IPS-NIHi11 (cell line): Measurements from ENCODE around the gene ERG28.
"Not testable (repeated sequence)": the region's sequence is repeated elsewhere in the genome, so short reads cannot be mapped to it uniquely, and the experiment has no call there.

Experiments
- DNase-seq: peaks from one replicate; pipeline ENCODE4 v3.0.0; 2012; ENCODE audit warnings: mixed read lengths, low spot score

ERG28 gene, protein sequence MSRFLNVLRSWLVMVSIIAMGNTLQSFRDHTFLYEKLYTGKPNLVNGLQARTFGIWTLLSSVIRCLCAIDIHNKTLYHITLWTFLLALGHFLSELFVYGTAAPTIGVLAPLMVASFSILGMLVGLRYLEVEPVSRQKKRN

GRCh38 chr14:75660630-75661498 is at the start of gene ERG28, which contains the start of gene TTLL5:
Gene ERG28, minus strand, starts transcription at chr14:75660876. Its CDS starts 3,374 bp downstream, at chr14:75657502.
Gene TTLL5, plus strand, starts transcription at chr14:75661246. Its CDS starts 1,904 bp downstream, at chr14:75663150.
- DNase-seq, result peak; percentile 99

DNA sequence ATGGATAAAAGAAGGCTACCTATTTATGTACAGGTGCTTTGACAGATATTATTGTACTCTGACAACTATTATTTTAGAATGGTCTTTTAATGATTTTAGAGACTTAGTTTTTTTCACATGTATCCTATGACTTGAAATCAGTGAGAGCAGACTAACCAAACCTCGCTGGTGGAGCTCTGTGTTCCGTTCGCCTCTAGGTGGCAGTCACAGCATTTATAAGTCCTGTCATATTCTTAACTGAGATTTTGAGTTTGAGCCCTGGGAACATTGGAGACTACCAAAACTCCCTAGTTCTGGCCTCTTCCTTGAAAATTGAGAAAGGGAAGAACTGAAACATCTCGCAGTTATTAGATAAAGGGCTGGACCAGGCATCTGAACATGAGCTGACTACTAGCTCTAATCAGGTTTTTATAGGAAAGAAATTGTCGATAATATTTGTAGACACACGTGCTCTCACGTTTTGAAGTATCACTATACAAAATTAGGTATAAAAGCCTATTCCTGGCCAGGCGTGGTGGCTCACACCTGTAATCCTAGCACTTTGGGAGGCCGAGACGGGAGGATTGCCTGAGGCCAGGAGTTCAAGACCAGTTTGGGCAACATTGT is 48.6 kb upstream of the ERG28 start:
- peak; percentile 71 for DNase-seq

GRCh38 chr14:75705014-75705413 is 44.3 kb upstream of the ERG28 start:
- no peak for DNase-seq

- DNase-seq, result no peak
Measured at GRCh38 chr14:75703467-75703866, 42.8 kb upstream of the ERG28 start.

DNA sequence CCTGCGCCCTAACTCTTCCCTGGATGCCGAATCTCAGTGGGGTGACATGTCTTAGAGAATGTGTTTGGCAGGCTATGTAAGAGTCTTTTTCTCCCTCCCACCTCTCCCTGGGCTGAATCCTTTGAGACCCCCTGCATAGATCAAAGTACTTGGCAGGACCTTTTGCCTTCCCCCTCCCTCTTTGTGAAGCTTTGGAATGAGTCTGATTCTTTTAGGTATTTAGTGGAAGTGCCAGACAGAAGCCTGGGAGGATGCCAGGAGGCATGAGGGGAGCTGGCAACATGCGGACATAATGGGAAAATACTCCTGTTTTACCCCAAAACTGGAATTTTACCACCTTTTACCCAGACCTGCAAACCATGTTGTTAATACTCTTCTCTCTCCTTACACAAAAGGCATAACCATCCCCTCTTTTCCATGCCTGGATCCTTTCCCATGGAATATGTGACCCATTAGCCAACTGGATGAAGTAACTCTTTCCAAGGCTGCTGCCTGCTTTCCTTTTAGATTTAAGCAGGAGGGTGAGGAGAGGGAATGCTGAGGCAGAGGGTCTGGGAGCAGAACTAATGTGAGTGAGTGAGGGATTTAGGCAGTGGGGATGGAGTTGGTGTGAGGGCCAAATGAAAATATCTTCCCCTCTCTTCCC is 42.1 kb upstream of the ERG28 start:
- peak; percentile 11 for DNase-seq

DNA sequence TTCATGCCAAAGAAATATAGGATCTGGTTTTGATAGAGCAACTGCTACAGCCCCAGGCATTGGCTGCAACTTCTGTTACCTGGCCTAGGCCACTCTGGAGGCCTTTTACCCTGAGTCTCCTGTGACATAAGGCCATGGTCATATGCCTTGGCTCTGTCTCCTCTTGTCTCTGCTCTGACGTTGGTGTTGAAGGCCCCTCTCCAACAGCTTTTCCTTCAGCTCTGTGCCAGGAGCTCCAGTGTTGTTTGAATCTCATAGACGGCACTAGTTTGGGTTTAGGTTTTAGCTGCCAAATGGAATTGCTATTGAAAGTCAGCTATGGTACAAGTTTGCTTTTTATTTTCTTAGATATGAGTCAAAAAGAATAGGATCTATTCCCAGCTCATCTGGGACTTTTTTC is 41.4 kb upstream of the ERG28 start:
- no peak for DNase-seq

GRCh38 chr14:75700295-75700694 is 39.6 kb upstream of the ERG28 start:
- no peak for DNase-seq

DNA sequence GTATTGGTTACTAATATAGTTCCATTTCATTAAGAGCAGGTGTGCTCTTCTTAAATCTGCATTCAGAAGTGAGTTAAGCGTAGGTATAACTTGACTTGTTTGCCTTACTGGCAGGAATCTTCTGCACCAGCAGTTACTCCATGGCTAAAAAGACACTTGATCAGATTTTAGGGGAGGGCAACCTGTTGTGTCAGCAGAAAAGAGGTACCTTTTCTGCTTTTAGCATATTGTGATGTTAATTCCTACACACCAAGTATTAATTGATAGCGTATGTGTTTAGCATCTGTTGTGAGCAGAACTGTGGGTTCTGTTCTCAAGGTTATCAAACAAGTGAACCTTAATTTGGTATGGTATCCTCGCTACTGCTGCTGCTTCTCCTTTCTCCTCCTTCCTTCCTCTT is 38.7 kb upstream of the ERG28 start:
- no peak for DNase-seq

DNA sequence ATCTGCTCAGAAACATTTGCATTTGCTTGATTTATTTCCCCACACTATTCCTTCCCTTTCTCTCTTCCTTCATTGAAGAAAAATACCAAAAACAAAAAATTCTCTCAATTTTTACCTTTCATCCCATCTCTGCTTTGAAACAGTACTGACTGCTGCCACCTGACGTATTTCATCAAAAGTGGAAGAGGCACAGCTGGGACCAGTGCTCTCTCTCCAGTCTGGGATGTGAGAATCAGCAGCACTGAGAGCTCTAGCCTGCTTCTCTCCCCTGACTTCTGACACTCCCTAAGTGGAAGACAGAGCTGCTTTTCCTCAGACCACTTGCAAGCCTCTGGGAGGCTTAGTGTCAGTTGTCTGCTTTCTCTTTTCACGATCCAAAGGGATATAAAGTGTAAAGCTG is 37.2 kb upstream of the ERG28 start:
- DNase-seq, result no peak

DNA sequence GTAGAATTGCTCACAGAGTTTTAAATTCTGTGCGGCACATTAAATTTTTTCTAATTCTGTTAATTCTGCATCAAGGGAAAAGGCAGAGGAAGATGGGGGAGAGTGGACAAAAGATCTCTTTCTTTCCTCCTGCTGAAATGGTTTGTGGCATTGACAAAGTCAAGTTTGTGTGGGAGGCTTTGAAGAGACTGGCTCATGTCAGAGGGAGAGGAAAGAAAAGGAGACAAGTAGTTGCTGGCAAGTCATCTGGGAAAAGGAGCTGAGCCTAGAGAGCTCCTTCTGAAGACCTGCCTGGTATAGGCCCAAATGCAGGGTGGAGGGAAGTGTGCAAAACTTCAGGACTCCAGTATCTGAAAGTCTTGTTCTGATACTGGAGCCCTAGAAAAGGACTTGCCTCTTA is 36.7 kb upstream of the ERG28 start:
- DNase-seq, result no peak

DNA sequence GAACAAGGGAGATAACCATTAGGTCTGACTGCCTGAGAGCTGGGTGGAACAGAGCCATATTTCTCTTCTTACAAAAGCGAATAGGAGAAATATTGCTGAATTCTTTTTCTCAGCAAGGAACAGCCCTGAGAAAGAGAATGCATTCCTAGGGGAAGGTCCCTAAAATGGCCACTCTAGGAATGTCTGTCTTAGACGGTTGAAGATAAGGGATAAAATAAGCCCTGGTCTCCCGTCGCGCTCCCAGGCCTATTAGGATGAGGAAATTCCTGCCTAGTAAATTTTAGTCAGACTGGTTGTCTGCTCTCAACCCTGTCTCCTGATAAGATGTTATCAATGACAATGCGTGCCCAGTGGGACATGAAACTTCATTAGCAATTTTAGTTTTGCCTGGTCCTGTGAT is 34.3 kb upstream of the ERG28 start:
- not testable (repeated sequence) for DNase-seq

- DNase-seq, result no peak
Measured at GRCh38 chr14:75690010-75690409, 29.3 kb upstream of the ERG28 start.

DNA sequence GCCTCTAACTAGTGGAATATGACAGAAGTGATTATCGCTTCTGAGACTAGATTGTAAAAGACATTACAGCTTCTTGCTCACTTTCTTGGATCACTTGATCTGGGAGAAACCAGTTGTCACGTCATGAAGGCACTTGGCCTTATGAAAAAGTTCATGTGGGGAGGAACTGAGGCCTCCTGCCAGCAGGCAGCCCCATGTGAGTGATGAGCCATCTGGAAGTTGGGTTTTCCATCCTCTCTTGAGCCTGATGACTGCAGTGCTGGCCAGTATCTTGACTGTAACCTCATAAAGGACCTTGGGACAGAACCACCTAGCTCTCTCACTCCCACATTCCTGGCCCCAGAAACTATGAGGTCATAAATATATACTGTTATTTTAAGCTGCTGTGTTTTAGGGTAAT is 28.3 kb upstream of the ERG28 start:
- no peak for DNase-seq

DNA sequence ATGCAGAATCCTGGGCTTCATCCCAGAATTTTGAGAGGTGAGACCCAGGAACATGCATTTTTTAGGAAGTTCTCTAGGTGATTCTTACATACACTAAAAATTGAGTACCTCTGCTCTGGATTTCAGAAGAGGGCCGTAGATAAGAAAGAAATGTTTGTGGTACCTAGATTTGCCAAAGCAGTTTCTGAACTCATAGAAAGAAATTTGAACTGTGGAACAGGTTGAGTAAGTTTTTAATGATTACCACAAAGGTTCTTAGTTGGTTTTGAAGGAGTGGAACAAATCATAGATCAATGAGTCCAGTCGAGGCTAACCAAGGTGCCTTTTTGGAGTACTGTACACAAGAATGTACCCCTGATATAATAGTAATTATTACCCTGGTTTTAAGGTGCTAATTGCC is 25.2 kb upstream of the ERG28 start:
- DNase-seq, result no peak

DNA sequence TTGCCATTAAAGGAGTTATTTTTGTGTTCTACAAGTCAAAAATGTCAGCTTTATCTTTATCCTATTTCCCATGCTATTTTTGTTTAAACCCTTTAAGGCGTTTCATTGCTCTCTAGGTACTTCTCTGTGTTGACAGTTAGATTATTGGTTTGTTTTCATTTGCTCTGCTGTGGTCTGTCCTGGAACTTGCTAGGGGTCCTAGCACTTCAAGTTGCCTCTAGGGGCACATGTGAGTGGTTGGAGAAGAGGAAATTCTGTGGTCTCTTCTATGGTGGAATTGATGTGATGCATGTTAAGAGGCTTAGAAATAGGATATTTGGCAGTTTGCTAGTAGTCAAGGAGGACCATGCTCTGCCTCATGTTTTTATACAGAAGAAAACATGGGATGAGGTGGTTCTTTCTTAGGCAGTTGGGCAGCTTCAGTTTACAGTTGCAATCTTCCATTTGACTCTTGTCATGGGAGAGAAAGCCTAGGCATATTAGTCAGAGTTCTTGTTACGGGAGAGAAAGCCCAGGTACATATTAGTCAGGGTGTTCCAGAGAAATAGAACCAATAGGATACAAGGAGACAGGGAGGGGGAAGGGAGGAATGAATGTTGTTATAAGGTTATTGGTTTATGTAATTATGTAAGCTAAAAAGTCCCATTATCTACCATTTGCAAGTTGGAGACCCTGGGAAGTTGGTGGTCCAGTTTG is 14.7 kb upstream of the ERG28 start:
- DNase-seq, result peak; percentile 29

DNA sequence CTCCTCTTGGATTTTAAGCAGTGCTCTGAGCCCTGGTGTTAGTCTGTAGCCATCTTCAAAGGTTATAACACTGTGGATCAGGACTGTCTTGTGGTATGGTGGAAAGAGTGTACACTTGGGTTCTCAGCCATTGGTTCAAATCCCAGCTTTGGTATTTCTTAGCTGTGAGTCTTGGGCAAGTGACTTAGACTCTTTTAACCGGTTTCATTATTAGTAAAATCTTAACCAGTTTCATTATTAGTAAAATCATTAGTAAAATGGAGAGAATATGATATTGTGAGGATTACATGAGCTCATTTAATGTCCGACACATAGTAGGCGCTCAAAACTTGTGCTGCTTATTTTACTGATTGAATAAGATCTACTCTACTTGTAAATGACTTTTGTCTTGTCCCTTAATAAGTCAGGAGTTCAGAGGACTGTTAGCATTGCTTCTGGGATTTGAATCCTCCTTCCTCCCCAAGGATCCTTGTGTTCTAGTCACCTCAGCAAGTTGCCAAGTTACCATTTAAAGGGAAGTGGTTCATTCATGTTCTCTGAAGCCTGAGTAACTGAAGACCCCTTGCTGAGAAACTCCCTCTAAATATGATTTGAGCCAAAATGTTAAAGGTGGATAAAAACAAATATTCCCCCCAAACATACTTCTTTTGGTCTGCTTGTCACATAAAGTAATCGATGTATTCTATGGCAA is 12.8 kb upstream of the ERG28 start:
- no peak for DNase-seq

GRCh38 chr14:75672605-75673192 is 12.0 kb upstream of the ERG28 start:
- no peak for DNase-seq

GRCh38 chr14:75667099-75667765 is 6.6 kb upstream of the ERG28 start:
- no peak for DNase-seq

DNA sequence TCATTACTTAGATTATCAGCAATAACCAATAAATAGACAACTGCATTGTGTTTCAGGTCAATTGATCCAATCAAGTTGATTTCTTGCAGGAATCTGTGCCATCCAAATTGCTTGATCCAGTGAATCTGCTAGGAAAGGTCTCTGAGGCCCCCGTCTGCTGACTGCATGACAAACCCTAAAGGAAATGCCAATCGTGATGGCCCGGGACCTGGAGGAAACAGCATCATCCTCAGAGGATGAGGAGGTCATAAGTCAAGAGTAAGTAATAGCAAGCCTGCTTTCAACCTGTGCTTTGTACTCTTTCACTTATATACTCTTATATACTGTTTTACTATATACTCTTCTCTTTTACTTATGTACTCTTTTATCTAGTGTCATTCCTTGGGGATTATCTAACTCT is 2.3 kb upstream of the ERG28 start:
- DNase-seq, result no peak

DNA sequence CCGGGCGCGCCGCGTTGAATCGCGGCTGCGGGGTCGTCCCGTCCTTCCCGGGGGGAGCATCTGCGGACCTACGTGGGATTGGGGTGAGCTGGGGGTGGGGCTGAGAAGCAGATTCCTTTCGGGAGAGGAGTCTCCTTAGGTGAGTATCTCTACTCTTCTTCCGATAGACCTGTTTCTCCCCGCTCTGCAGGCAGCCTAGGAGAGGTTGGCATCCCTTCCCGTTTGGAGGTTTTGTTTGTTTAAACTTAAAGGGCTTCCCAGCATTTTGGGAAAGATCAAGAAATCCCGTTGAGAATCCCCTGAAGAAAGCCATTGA is 781 bp upstream of the ERG28 start:
- no peak for DNase-seq

DNA sequence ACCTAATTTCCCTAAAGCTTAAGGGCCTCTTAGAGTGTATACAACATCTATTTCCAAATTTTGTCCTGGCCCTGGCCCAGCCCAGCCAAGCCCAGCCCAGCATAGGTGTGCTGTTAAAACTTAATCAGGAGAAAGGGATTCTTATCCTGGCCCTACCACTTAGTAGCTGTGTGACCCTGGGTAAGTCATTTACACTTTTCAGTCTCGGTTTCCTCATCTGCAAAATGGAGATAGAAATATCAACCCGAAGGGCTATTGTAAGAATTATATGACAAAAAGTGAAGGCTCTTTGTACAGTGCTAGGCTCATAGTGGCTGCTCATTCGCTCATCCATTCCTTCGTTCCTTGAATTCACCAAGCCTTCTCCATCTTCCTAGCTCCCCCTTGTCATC is 442 bp downstream of the ERG28 start:
- no peak for DNase-seq
